GM23338 (cell line): Measurements from ENCODE around the gene LOXHD1. TPM values are rescaled to one million over a fixed set of nuclear protein-coding genes. Genes with fewer than 3 reads are reported as not detected.

Experiments
- ATAC-seq: fragments of 200-7000 bp; cut with Tn5 transposase; 3 replicates; pipeline ENCODE4 v1.9.1; 2020
- DNase-seq: peaks from one replicate; pipeline ENCODE4 v3.0.0-alpha.2; 2015; ENCODE audit warnings: low spot score
- H2AFZ ChIP-seq: fragments of 200-600 bp; sonication (generic); 2 replicates; pipeline ENCODE4 v1.8.0; 2016; ENCODE audit warnings: antibody characterized with exemption, mild to moderate bottlenecking, moderate library complexity
- H3F3A ChIP-seq: fragments of 200-600 bp; sonication (generic); replicated peaks from 2 replicates; pipeline ENCODE4 v1.8.0; 2017; ENCODE audit warnings: antibody characterized with exemption, mixed run types, low read depth
- H3K27ac ChIP-seq: fragments of 200-600 bp; sonication (generic); 2 replicates; pipeline ENCODE4 v1.6.1; 2016; ENCODE audit warnings: low read depth
- H3K27me3 ChIP-seq: fragments of 200-600 bp; sonication (generic); 2 replicates; pipeline ENCODE4 v1.8.0; 2016; ENCODE audit warnings: mild to moderate bottlenecking, mixed run types, moderate library complexity; ENCODE audit not compliant: insufficient read depth
- H3K36me3 ChIP-seq: fragments of 200-600 bp; sonication (generic); 2 replicates; pipeline ENCODE4 v1.8.0; 2016; ENCODE audit warnings: mild to moderate bottlenecking; ENCODE audit not compliant: insufficient read depth
- H3K4me1 ChIP-seq: fragments of 200-600 bp; sonication (generic); 2 replicates; pipeline ENCODE4 v1.8.0; 2016; ENCODE audit warnings: mild to moderate bottlenecking, moderate library complexity; ENCODE audit not compliant: insufficient read depth
- H3K4me2 ChIP-seq: fragments of 200-600 bp; sonication (generic); 2 replicates; pipeline ENCODE4 v1.7.1; 2017; ENCODE audit warnings: mixed run types
- H3K4me3 ChIP-seq: fragments of 200-600 bp; sonication (generic); 2 replicates; pipeline ENCODE4 v1.6.1; 2016; ENCODE audit warnings: mixed run types
- H3K79me2 ChIP-seq: fragments of 200-600 bp; sonication (generic); replicated peaks from 2 replicates; pipeline ENCODE4 v1.8.0; 2017; ENCODE audit warnings: mild to moderate bottlenecking; ENCODE audit not compliant: insufficient read depth
- H3K9me2 ChIP-seq: fragments of 200-600 bp; sonication (generic); 2 replicates; pipeline ENCODE4 v1.8.0; 2017; ENCODE audit not compliant: insufficient read depth
- H4K20me1 ChIP-seq: fragments of 200-600 bp; sonication (generic); replicated peaks from 2 replicates; pipeline ENCODE4 v1.8.0; 2017; ENCODE audit warnings: mild to moderate bottlenecking; ENCODE audit not compliant: insufficient read depth
- H3K27ac Mint-ChIP-seq: 2 replicates; pipeline ENCODE4 v1.8.0; 2020; ENCODE audit warnings: inconsistent platforms, mild to moderate bottlenecking, moderate library complexity, mixed read lengths
- H3K27me3 Mint-ChIP-seq: 3 replicates; pipeline ENCODE4 v1.8.0; 2022; ENCODE audit warnings: low read depth, mild to moderate bottlenecking, moderate library complexity, mixed read lengths, inconsistent platforms; ENCODE audit not compliant: insufficient read depth, poor library complexity
- H3K36me3 Mint-ChIP-seq: 3 replicates; pipeline ENCODE4 v1.8.0; 2021; ENCODE audit warnings: low read depth, mild to moderate bottlenecking, inconsistent platforms, moderate library complexity, mixed read lengths
- H3K4me1 Mint-ChIP-seq: 3 replicates; pipeline ENCODE4 v1.8.0; 2020; ENCODE audit warnings: mild to moderate bottlenecking, inconsistent platforms, mixed read lengths
- H3K4me3 Mint-ChIP-seq: 3 replicates; pipeline ENCODE4 v1.8.0; 2021; ENCODE audit warnings: moderate library complexity, mild to moderate bottlenecking, inconsistent platforms, mixed read lengths
- H3K9me3 Mint-ChIP-seq: 3 replicates; pipeline ENCODE4 v1.8.0; 2020; ENCODE audit warnings: moderate library complexity, mild to moderate bottlenecking, inconsistent platforms, mixed read lengths
- CREB1 ChIP-seq: fragments of 250-450 bp; sonication (Bioruptor Pico); IDR thresholded peaks from 2 replicates; pipeline ENCODE4 v1.5.0; 2020; ENCODE audit warnings: low read depth, mild to moderate bottlenecking, moderate library complexity
- EZH2 ChIP-seq: fragments of 200-600 bp; sonication (generic); IDR thresholded peaks from one replicate; pipeline ENCODE4 v1.8.0; 2017; ENCODE audit warnings: antibody characterized with exemption, mild to moderate bottlenecking, low read depth; ENCODE audit not compliant: unreplicated experiment
- EZH2phosphoT487 ChIP-seq: fragments of 200-600 bp; sonication (generic); IDR thresholded peaks from one replicate; pipeline ENCODE4 v1.8.1; 2018; ENCODE audit warnings: antibody characterized with exemption; ENCODE audit not compliant: unreplicated experiment
- JUNB ChIP-seq: IDR thresholded peaks from one replicate; pipeline ENCODE4 v1.6.1; 2016; ENCODE audit warnings: antibody characterized with exemption; ENCODE audit not compliant: unreplicated experiment
- NANOG ChIP-seq: IDR thresholded peaks from 2 replicates; pipeline ENCODE4 v1.6.1; 2016; ENCODE audit warnings: antibody characterized with exemption, borderline replicate concordance
- POLR2AphosphoS5 ChIP-seq: IDR thresholded peaks from 2 replicates; pipeline ENCODE4 v1.6.1; 2016; ENCODE audit warnings: antibody characterized with exemption, low read depth
- STAT1 ChIP-seq: IDR thresholded peaks from one replicate; pipeline ENCODE4 v1.6.1; 2016; ENCODE audit warnings: antibody characterized with exemption; ENCODE audit not compliant: unreplicated experiment
- ZNF114 ChIP-seq: fragments of 250-450 bp; sonication (Bioruptor Pico); IDR thresholded peaks from 2 replicates; pipeline ENCODE4 v1.5.0; 2020; ENCODE audit warnings: mild to moderate bottlenecking, moderate library complexity
- ZNF331 ChIP-seq: fragments of 250-450 bp; sonication (Bioruptor Pico); IDR thresholded peaks from 2 replicates; pipeline ENCODE4 v1.5.0; 2020; ENCODE audit warnings: low read depth, mild to moderate bottlenecking, moderate library complexity
- polyA plus RNA-seq: library from polyadenylated mRNA; unstranded; fragments of >200 nt; fragmentation: Nextera tagmentation; extraction: Ambion mirVana; gene quantifications from 2 replicates; pipeline ENCODE4 v1.2.1, GENCODE V29; 2016
- total RNA-seq: library from RNA; depleted of rRNA; stranded (reverse); fragments of >200 nt; shearing (Covaris generic); gene quantifications from 2 replicates; pipeline ENCODE4 v1.2.3, GENCODE V29; 2014
- TF ChIP-seq, protein P1 (sequence below): IDR thresholded peaks from one replicate; pipeline ENCODE4 v1.6.1; 2018; ENCODE audit warnings: antibody characterized with exemption; ENCODE audit not compliant: unreplicated experiment
- TF ChIP-seq, protein P2 (sequence below), 2 experiments: fragments of 200-600 bp in 1 of 2; sonication (generic) in 1 of 2; conservative IDR thresholded peaks; 2 replicates each; pipeline versions ENCODE4 v1.5.1 to v1.6.1; 2016 to 2017; ENCODE audit warnings: antibody characterized with exemption in 2 of 2, low read depth in 2 of 2, mild to moderate bottlenecking in 2 of 2, moderate library complexity in 1 of 2
- TF ChIP-seq, protein P3 (sequence below): IDR thresholded peaks from 2 replicates; pipeline ENCODE4 v1.6.1; 2016; ENCODE audit warnings: antibody characterized with exemption
- TF ChIP-seq, protein P4 (sequence below): fragments of 250-450 bp; sonication (Bioruptor Pico); IDR thresholded peaks from 2 replicates; pipeline ENCODE4 v1.5.0; 2020; ENCODE audit warnings: mild to moderate bottlenecking, moderate library complexity

LOXHD1 gene
- total and polyA plus RNA-seq, 2 experiments from 2014 or later = 0.17 TPM; not detected in 1

DNA sequence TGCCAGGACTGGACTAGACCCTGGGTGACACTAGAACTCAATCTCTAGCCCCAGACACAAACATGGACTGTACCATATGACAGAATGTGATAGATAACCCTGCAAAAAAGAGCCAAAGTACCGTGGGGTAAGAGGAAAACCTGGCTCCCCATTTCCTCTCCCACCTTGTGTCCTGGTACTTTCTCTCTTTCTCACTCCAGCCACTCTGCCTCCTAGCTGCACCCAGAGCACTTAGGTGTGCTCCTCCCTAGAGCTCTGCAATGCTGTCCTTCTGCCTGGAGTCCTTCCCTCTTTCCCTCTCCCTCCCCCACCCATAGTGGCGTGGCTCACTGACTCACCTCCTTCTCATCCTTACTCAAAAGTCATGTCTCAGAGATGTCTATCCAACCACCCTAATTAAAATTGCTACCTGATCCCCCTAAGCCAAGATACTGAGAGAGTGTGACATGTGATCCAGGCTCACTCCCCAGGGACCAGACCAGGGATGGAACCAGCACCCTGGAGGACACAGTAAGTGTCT is 171.3 kb downstream of the LOXHD1 start:
- Mint-ChIP-seq H3K36me3 (no peaks in the 10 kb centered on the region), H3K4me1 (peaks cover 11% of the 10 kb centered on the region), H3K4me3 (no peak overlapping the region), H3K9me3 (no peaks in the 10 kb centered on the region), H3K27ac (no peak overlapping the region), H3K27me3 (peaks cover 5% of the 10 kb centered on the region)
- H3F3A ChIP-seq = no peaks in the 10 kb centered on the region
- H3K27me3 ChIP-seq = no peaks in the 10 kb centered on the region
- H3K27ac ChIP-seq = no peak overlapping the region
- ATAC-seq (no peak), DNase-seq (no peak)
- H3K36me3 ChIP-seq = no peaks in the 10 kb centered on the region
- H3K4me2 ChIP-seq = peak overlapping the region; percentile 59
- H3K79me2 ChIP-seq = no peaks in the 10 kb centered on the region
- H2AFZ ChIP-seq = peak overlapping the region; percentile 93
- no peaks in the 10 kb centered on the region for H4K20me1 ChIP-seq
- TF ChIP-seq CREB1 (no peak), EZH2 (no peak), POLR2AphosphoS5 (no peak), ZNF114 (CRISPR knock-in tag) (no peak), ZNF331 (no peak), JUNB (no peak), EZH2phosphoT487 (no peak), NANOG (no peak), STAT1 (no peak)
- TF ChIP-seq, protein P1, sequence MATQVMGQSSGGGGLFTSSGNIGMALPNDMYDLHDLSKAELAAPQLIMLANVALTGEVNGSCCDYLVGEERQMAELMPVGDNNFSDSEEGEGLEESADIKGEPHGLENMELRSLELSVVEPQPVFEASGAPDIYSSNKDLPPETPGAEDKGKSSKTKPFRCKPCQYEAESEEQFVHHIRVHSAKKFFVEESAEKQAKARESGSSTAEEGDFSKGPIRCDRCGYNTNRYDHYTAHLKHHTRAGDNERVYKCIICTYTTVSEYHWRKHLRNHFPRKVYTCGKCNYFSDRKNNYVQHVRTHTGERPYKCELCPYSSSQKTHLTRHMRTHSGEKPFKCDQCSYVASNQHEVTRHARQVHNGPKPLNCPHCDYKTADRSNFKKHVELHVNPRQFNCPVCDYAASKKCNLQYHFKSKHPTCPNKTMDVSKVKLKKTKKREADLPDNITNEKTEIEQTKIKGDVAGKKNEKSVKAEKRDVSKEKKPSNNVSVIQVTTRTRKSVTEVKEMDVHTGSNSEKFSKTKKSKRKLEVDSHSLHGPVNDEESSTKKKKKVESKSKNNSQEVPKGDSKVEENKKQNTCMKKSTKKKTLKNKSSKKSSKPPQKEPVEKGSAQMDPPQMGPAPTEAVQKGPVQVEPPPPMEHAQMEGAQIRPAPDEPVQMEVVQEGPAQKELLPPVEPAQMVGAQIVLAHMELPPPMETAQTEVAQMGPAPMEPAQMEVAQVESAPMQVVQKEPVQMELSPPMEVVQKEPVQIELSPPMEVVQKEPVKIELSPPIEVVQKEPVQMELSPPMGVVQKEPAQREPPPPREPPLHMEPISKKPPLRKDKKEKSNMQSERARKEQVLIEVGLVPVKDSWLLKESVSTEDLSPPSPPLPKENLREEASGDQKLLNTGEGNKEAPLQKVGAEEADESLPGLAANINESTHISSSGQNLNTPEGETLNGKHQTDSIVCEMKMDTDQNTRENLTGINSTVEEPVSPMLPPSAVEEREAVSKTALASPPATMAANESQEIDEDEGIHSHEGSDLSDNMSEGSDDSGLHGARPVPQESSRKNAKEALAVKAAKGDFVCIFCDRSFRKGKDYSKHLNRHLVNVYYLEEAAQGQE = no peak
- TF ChIP-seq, protein P2, sequence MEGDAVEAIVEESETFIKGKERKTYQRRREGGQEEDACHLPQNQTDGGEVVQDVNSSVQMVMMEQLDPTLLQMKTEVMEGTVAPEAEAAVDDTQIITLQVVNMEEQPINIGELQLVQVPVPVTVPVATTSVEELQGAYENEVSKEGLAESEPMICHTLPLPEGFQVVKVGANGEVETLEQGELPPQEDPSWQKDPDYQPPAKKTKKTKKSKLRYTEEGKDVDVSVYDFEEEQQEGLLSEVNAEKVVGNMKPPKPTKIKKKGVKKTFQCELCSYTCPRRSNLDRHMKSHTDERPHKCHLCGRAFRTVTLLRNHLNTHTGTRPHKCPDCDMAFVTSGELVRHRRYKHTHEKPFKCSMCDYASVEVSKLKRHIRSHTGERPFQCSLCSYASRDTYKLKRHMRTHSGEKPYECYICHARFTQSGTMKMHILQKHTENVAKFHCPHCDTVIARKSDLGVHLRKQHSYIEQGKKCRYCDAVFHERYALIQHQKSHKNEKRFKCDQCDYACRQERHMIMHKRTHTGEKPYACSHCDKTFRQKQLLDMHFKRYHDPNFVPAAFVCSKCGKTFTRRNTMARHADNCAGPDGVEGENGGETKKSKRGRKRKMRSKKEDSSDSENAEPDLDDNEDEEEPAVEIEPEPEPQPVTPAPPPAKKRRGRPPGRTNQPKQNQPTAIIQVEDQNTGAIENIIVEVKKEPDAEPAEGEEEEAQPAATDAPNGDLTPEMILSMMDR (conservative IDR thresholded peaks at IDR 0.05; ENCODE audit: low read depth in 2 of 2) = no peak
- TF ChIP-seq, protein P3, sequence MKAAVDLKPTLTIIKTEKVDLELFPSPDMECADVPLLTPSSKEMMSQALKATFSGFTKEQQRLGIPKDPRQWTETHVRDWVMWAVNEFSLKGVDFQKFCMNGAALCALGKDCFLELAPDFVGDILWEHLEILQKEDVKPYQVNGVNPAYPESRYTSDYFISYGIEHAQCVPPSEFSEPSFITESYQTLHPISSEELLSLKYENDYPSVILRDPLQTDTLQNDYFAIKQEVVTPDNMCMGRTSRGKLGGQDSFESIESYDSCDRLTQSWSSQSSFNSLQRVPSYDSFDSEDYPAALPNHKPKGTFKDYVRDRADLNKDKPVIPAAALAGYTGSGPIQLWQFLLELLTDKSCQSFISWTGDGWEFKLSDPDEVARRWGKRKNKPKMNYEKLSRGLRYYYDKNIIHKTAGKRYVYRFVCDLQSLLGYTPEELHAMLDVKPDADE = no peak
- TF ChIP-seq, protein P4, sequence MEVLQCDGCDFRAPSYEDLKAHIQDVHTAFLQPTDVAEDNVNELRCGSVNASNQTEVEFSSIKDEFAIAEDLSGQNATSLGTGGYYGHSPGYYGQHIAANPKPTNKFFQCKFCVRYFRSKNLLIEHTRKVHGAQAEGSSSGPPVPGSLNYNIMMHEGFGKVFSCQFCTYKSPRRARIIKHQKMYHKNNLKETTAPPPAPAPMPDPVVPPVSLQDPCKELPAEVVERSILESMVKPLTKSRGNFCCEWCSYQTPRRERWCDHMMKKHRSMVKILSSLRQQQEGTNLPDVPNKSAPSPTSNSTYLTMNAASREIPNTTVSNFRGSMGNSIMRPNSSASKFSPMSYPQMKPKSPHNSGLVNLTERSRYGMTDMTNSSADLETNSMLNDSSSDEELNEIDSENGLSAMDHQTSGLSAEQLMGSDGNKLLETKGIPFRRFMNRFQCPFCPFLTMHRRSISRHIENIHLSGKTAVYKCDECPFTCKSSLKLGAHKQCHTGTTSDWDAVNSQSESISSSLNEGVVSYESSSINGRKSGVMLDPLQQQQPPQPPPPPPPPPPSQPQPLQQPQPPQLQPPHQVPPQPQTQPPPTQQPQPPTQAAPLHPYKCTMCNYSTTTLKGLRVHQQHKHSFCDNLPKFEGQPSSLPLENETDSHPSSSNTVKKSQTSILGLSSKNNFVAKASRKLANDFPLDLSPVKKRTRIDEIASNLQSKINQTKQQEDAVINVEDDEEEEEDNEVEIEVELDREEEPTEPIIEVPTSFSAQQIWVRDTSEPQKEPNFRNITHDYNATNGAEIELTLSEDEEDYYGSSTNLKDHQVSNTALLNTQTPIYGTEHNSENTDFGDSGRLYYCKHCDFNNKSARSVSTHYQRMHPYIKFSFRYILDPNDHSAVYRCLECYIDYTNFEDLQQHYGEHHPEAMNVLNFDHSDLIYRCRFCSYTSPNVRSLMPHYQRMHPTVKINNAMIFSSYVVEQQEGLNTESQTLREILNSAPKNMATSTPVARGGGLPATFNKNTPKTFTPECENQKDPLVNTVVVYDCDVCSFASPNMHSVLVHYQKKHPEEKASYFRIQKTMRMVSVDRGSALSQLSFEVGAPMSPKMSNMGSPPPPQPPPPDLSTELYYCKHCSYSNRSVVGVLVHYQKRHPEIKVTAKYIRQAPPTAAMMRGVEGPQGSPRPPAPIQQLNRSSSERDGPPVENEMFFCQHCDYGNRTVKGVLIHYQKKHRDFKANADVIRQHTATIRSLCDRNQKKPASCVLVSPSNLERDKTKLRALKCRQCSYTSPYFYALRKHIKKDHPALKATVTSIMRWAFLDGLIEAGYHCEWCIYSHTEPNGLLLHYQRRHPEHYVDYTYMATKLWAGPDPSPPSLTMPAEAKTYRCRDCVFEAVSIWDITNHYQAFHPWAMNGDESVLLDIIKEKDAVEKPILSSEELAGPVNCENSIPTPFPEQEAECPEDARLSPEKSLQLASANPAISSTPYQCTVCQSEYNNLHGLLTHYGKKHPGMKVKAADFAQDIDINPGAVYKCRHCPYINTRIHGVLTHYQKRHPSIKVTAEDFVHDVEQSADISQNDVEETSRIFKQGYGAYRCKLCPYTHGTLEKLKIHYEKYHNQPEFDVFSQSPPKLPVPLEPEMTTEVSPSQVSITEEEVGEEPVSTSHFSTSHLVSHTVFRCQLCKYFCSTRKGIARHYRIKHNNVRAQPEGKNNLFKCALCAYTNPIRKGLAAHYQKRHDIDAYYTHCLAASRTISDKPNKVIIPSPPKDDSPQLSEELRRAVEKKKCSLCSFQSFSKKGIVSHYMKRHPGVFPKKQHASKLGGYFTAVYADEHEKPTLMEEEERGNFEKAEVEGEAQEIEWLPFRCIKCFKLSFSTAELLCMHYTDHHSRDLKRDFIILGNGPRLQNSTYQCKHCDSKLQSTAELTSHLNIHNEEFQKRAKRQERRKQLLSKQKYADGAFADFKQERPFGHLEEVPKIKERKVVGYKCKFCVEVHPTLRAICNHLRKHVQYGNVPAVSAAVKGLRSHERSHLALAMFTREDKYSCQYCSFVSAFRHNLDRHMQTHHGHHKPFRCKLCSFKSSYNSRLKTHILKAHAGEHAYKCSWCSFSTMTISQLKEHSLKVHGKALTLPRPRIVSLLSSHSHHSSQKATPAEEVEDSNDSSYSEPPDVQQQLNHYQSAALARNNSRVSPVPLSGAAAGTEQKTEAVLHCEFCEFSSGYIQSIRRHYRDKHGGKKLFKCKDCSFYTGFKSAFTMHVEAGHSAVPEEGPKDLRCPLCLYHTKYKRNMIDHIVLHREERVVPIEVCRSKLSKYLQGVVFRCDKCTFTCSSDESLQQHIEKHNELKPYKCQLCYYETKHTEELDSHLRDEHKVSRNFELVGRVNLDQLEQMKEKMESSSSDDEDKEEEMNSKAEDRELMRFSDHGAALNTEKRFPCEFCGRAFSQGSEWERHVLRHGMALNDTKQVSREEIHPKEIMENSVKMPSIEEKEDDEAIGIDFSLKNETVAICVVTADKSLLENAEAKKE = no peak
- 0 out of 2 replicates have a peak, but pooled peaks cover 5% of the 10 kb centered on the region for H3K9me2 ChIP-seq
- no peak overlapping the region for H3K4me3 ChIP-seq
- H3K4me1 ChIP-seq = peaks cover 16% of the 10 kb centered on the region; the same call in 1 of the 2 replicates
